ENCODE results near the gene ACOX3. TPM values are rescaled to one million over a fixed set of nuclear protein-coding genes. Genes with fewer than 3 reads are reported as not detected.

ACOX3 gene
- total and polyA plus RNA-seq, 4 donors, result 11.4 to 24.6 (median 13.6) TPM

GRCh38 chr4:8364848-8365350 lies 75.6 kb downstream of the ACOX3 start:
- no peak overlapping the region for H3K9ac ChIP-seq (ENCODE audit: low read depth in 1 of 2, low read length in 2 of 2)
- WGBS, result 97% methylated on average over 12 of the region's 12 CpGs
- peaks cover 0 to 7% (median 0%) of the 10 kb centered on the region in 4 donors for H3K4me1 ChIP-seq (ENCODE audit: control insufficient read depth in 4 of 4, insufficient read depth in 4 of 4, low read length in 3 of 4)
- H3K27ac ChIP-seq (ENCODE audit: low read depth in 1 of 2, low read length in 2 of 2), result no peak overlapping the region
- peaks cover 0 to 7% (median 2%) of the 10 kb centered on the region in 4 donors for H3K36me3 ChIP-seq (ENCODE audit: control insufficient read depth in 4 of 4, insufficient read depth in 3 of 4, low read depth in 1 of 4, low read length in 3 of 4)
- H3K27me3 ChIP-seq (ENCODE audit: control insufficient read depth in 4 of 4, insufficient read depth in 4 of 4, low read length in 3 of 4), result no peaks in the 10 kb centered on the region
- no peak for DNase-seq (ENCODE audit: low spot score)
- TF ChIP-seq FOXA2 (IDR thresholded peaks at IDR 0.05), result no peak
- no peak for TF ChIP-seq ZBTB33 (IDR thresholded peaks at IDR 0.05)
- TF ChIP-seq JUND (IDR thresholded peaks at IDR 0.05), result no peak
- no peak for TF ChIP-seq RAD21 (IDR thresholded peaks at IDR 0.05)
- TF ChIP-seq GABPA (IDR thresholded peaks at IDR 0.05 in 1 of 2, conservative IDR thresholded peaks at IDR 0.05 in 1 of 2), result no peak
- no peaks in the 10 kb centered on the region for H3K9me3 ChIP-seq (ENCODE audit: control insufficient read depth in 4 of 4, low read length in 3 of 4)
- H3K4me3 ChIP-seq (ENCODE audit: low read depth in 1 of 3, low read length in 3 of 3), result no peak overlapping the region

GRCh38 chr4:8364141-8364540 lies 76.4 kb downstream of the ACOX3 start:
- DNase-seq (ENCODE audit: low spot score), result no peak
- H3K4me1 ChIP-seq (ENCODE audit: control insufficient read depth in 4 of 4, insufficient read depth in 4 of 4, low read length in 3 of 4), result peaks cover 0 to 7% (median 0%) of the 10 kb centered on the region in 4 donors
- H3K27me3 ChIP-seq (ENCODE audit: control insufficient read depth in 4 of 4, insufficient read depth in 4 of 4, low read length in 3 of 4), result peaks cover 0 to 2% (median 0%) of the 10 kb centered on the region in 4 donors
- H3K4me3 ChIP-seq (ENCODE audit: low read depth in 1 of 3, low read length in 3 of 3), result no peak overlapping the region
- 69% methylated on average over 7 of the region's 7 CpGs for whole genome bisulfite sequencing
- TF ChIP-seq RXRA (IDR thresholded peaks at IDR 0.05) (peak; percentile 34 to 67), HNF4A (conservative IDR thresholded peaks at IDR 0.05) (peak; percentile 43 to 71), HNF4G (IDR thresholded peaks at IDR 0.05) (no peak), SP1 (IDR thresholded peaks at IDR 0.05) (peak; percentile 37), TAF1 (conservative IDR thresholded peaks at IDR 0.05) (no peak)
- H3K9ac ChIP-seq (ENCODE audit: low read depth in 1 of 2, low read length in 2 of 2), result no peak overlapping the region
- peaks cover 0 to 7% (median 2%) of the 10 kb centered on the region in 4 donors for H3K36me3 ChIP-seq (ENCODE audit: control insufficient read depth in 4 of 4, insufficient read depth in 3 of 4, low read depth in 1 of 4, low read length in 3 of 4)
- H3K27ac ChIP-seq (ENCODE audit: low read depth in 1 of 2, low read length in 2 of 2), result no peak overlapping the region
- no peaks in the 10 kb centered on the region for H3K9me3 ChIP-seq (ENCODE audit: control insufficient read depth in 4 of 4, low read length in 3 of 4)

GRCh38 chr4:8362483-8362882 lies 78.0 kb downstream of the ACOX3 start:
- Histone ChIP-seq H3K4me1 (ENCODE audit: control insufficient read depth in 4 of 4, insufficient read depth in 4 of 4, low read length in 3 of 4) (peaks cover 0 to 7% (median 0%) of the 10 kb centered on the region in 4 donors), H3K9ac (ENCODE audit: low read depth in 1 of 2, low read length in 2 of 2) (no peak overlapping the region), H3K27ac (ENCODE audit: low read depth in 1 of 2, low read length in 2 of 2) (no peak overlapping the region), H3K4me3 (ENCODE audit: low read depth in 1 of 3, low read length in 3 of 3) (no peak overlapping the region), H3K27me3 (ENCODE audit: control insufficient read depth in 4 of 4, insufficient read depth in 4 of 4, low read length in 3 of 4) (peaks cover 0 to 2% (median 0%) of the 10 kb centered on the region in 4 donors), H3K36me3 (ENCODE audit: control insufficient read depth in 4 of 4, insufficient read depth in 3 of 4, low read depth in 1 of 4, low read length in 3 of 4) (peaks cover 0 to 7% (median 2%) of the 10 kb centered on the region in 4 donors), H3K9me3 (ENCODE audit: control insufficient read depth in 4 of 4, low read length in 3 of 4) (no peaks in the 10 kb centered on the region)
- no peak for DNase-seq (ENCODE audit: low spot score)
- 5% methylated on average over 1 of the region's 1 CpG for WGBS
- TF ChIP-seq YY1 (IDR thresholded peaks at IDR 0.05), result no peak
- TF ChIP-seq ATF3 (IDR thresholded peaks at IDR 0.05), result no peak
- TF ChIP-seq HNF4A (conservative IDR thresholded peaks at IDR 0.05), result no peak
- no peak for TF ChIP-seq HNF4G (IDR thresholded peaks at IDR 0.05)
- TF ChIP-seq JUND (IDR thresholded peaks at IDR 0.05), result no peak
- TF ChIP-seq FOXA2 (IDR thresholded peaks at IDR 0.05), result no peak
- TF ChIP-seq TAF1 (conservative IDR thresholded peaks at IDR 0.05), result no peak
- no peak for TF ChIP-seq MAX (IDR thresholded peaks at IDR 0.05)
- no peak for TF ChIP-seq RAD21 (IDR thresholded peaks at IDR 0.05)
- no peak for TF ChIP-seq SP1 (IDR thresholded peaks at IDR 0.05)
- no peak for TF ChIP-seq CTCF (IDR thresholded peaks at IDR 0.05; ENCODE audit: low read depth, low read length, missing input control)
- TF ChIP-seq NR2F2 (IDR thresholded peaks at IDR 0.05), result no peak
- TF ChIP-seq RXRA (IDR thresholded peaks at IDR 0.05), result no peak
- TF ChIP-seq EGR1 (IDR thresholded peaks at IDR 0.05; ENCODE audit: low read depth in 2 of 2), result no peak
- no peak for TF ChIP-seq REST (IDR thresholded peaks at IDR 0.05)
- TF ChIP-seq ZBTB33 (IDR thresholded peaks at IDR 0.05), result no peak
- no peak for TF ChIP-seq FOXA1 (IDR thresholded peaks at IDR 0.05)

Measured in liver (tissue), 9 donors.